IMR-90 (cell line): Measurements from ENCODE around the gene HYAL2. TPM values are rescaled to one million over a fixed set of nuclear protein-coding genes. Genes with fewer than 3 reads are reported as not detected.

Experiments used
- ATAC-seq: fragments of 200-7000 bp; cut with Tn5 transposase; 2 replicates; pipeline ENCODE4 v1.9.1; 2020; ENCODE audit warnings: low read depth, mild to moderate bottlenecking, moderate library complexity
- BruUV-seq: library from RNA; stranded (reverse); fragments of 400-500 nt; replicated peaks from 2 replicates; lab custom pipeline; 2021; lab: Mats Ljungman, UMichigan
- CTCF ChIA-PET: fragments of 300-600 bp; formaldehyde crosslinking; extraction: SDS; loops from one replicate; lab custom pipeline; 2021; ENCODE audit warnings: antibody characterized with exemption; lab: Yijun Ruan, JAX
- POLR2A ChIA-PET: fragments of 300-600 bp; sonication (Branson Sonifier 250); formaldehyde crosslinking; loops from one replicate; lab custom pipeline; 2022; ENCODE audit warnings: antibody characterized with exemption; ENCODE audit not compliant: unreplicated experiment; lab: Charles Lee
- DNase-seq: peaks from one replicate; pipeline ENCODE4 v3.0.0; 2013
- H2AFZ ChIP-seq: replicated peaks from 2 replicates; pipeline ENCODE3; 2013; ENCODE audit warnings: low read length, mild to moderate bottlenecking; ENCODE audit not compliant: poor library complexity
- H2AK5ac ChIP-seq: 2 replicates; pipeline ENCODE4 v1.6.1; 2013; ENCODE audit warnings: low read depth, low read length, inconsistent platforms
- H2AK9ac ChIP-seq: replicated peaks from 2 replicates; pipeline ENCODE3; 2013; ENCODE audit warnings: mild to moderate bottlenecking, low read depth, low read length, moderate library complexity; ENCODE audit not compliant: poor library complexity
- H2BK120ac ChIP-seq: 2 replicates; pipeline ENCODE4 v1.6.1; 2013; ENCODE audit warnings: low read depth, low read length, inconsistent platforms
- H2BK15ac ChIP-seq: 3 replicates; pipeline ENCODE4 v1.6.1; 2013; ENCODE audit warnings: low read depth, low read length, inconsistent platforms
- H2BK20ac ChIP-seq: 2 replicates; pipeline ENCODE4 v1.6.1; 2013; ENCODE audit warnings: low read depth, mild to moderate bottlenecking, inconsistent platforms, low read length, moderate library complexity
- H2BK5ac ChIP-seq: 2 replicates; pipeline ENCODE4 v1.6.1; 2013; ENCODE audit warnings: mild to moderate bottlenecking, low read depth, low read length, inconsistent platforms; ENCODE audit not compliant: poor library complexity, severe bottlenecking
- H3K14ac ChIP-seq: replicated peaks from 2 replicates; pipeline ENCODE4 v1.6.1; 2013; ENCODE audit warnings: low read depth, low read length, inconsistent platforms
- H3K18ac ChIP-seq: 2 replicates; pipeline ENCODE4 v1.6.1; 2013; ENCODE audit warnings: low read depth, low read length, control low read depth
- H3K23ac ChIP-seq: 2 replicates; pipeline ENCODE4 v1.6.1; 2013; ENCODE audit warnings: low read depth, low read length, inconsistent platforms
- H3K27ac ChIP-seq: 2 replicates; pipeline ENCODE4 v1.5.1; 2013; ENCODE audit warnings: mild to moderate bottlenecking, control low read depth, low read length; ENCODE audit not compliant: insufficient read depth
- H3K27me3 ChIP-seq: 2 replicates; pipeline ENCODE4 v1.6.1; 2013; ENCODE audit warnings: low read length; ENCODE audit not compliant: control insufficient read depth, insufficient read depth
- H3K36me3 ChIP-seq: 2 replicates; pipeline ENCODE4 v1.6.1; 2013; ENCODE audit warnings: low read length, mixed read lengths; ENCODE audit not compliant: control insufficient read depth, insufficient read depth
- H3K4ac ChIP-seq: 2 replicates; pipeline ENCODE4 v1.6.1; 2013; ENCODE audit warnings: low read depth, low read length, inconsistent platforms
- H3K4me1 ChIP-seq: 2 replicates; pipeline ENCODE4 v1.6.1; 2013; ENCODE audit warnings: low read length, mixed read lengths; ENCODE audit not compliant: control insufficient read depth, insufficient read depth
- H3K4me2 ChIP-seq: 2 replicates; pipeline ENCODE4 v1.6.1; 2013; ENCODE audit warnings: low read depth, mild to moderate bottlenecking, control low read depth, low read length, moderate library complexity
- H3K4me3 ChIP-seq: 2 replicates; pipeline ENCODE4 v1.5.1; 2013; ENCODE audit warnings: low read depth, mild to moderate bottlenecking, control low read depth, low read length, moderate library complexity; ENCODE audit not compliant: insufficient read depth
- H3K56ac ChIP-seq: 2 replicates; pipeline ENCODE4 v1.6.1; 2013; ENCODE audit warnings: low read length, inconsistent platforms; ENCODE audit not compliant: insufficient read depth; ENCODE audit errors: extremely low read depth
- H3K79me1 ChIP-seq, 2 experiments: 2 replicates each; pipeline ENCODE4 v1.6.1; 2013; ENCODE audit warnings: low read length in 2 of 2, inconsistent platforms in 1 of 2, low read depth in 1 of 2
- H3K9ac ChIP-seq: 2 replicates; pipeline ENCODE4 v1.6.1; 2013; ENCODE audit warnings: low read depth, low read length, control low read depth
- H3K9me1 ChIP-seq: 2 replicates; pipeline ENCODE4 v1.6.1; 2013; ENCODE audit warnings: low read length, inconsistent platforms; ENCODE audit not compliant: insufficient read depth
- H3K9me3 ChIP-seq: 2 replicates; pipeline ENCODE4 v1.6.1; 2013; ENCODE audit warnings: low read length; ENCODE audit not compliant: control insufficient read depth, insufficient read depth
- H4K20me1 ChIP-seq: 2 replicates; pipeline ENCODE4 v1.6.1; 2013; ENCODE audit warnings: low read length, inconsistent platforms; ENCODE audit not compliant: insufficient read depth
- H4K5ac ChIP-seq: 2 replicates; pipeline ENCODE4 v1.6.1; 2013; ENCODE audit warnings: mild to moderate bottlenecking, low read depth, low read length, control low read depth
- H4K8ac ChIP-seq, 2 experiments: 2 replicates each; pipeline ENCODE4 v1.6.1; 2013; ENCODE audit warnings: low read depth in 2 of 2, low read length in 2 of 2, control low read depth in 1 of 2, inconsistent platforms in 1 of 2
- H4K91ac ChIP-seq: 2 replicates; pipeline ENCODE4 v1.6.1; 2013; ENCODE audit warnings: low read depth, low read length, inconsistent platforms; ENCODE audit not compliant: insufficient read depth
- BHLHE40 ChIP-seq: fragments of 150-350 bp; IDR thresholded peaks from 2 replicates; pipeline ENCODE4 v1.6.1; 2016; ENCODE audit warnings: mild to moderate bottlenecking, low read depth, low read length
- NFE2L2 ChIP-seq: fragments of 150-350 bp; IDR thresholded peaks from 2 replicates; pipeline ENCODE4 v1.6.1; 2016; ENCODE audit warnings: low read depth, mild to moderate bottlenecking, low read length
- WGBS, 2 experiments: methylation state at CpG; one replicate each; pipeline versions ENCODE4 v1.1.5 to v1.1.7; 2013; ENCODE audit warnings: missing lambda C conversion rate in 2 of 2; ENCODE audit not compliant: insufficient read length in 1 of 2; ENCODE audit errors: extremely low coverage in 2 of 2; 5-methylcytosine and 5-hydroxymethylcytosine counted together
- dilution Hi-C: fragments of 300-500 bp; cut with HindIII; formaldehyde crosslinking; loops from one replicate; pipeline ENCODE4 v1.14.3; 2018; ENCODE audit warnings: low sequenced_read_pairs; ENCODE audit not compliant: unreplicated experiment
- in situ Hi-C: fragments of 300-500 bp; cut with MboI; formaldehyde crosslinking; loops from 3 replicates; pipeline ENCODE4 v1.14.3; 2019; ENCODE audit warnings: low sequenced_read_pairs, inconsistent platforms, mixed read lengths
- intact Hi-C: fragments of 100-400 bp; cut with micrococcal nuclease; formaldehyde crosslinking; loops from 2 replicates; pipeline ENCODE4 v1.10.0; 2022
- polyA plus RNA-seq, 3 experiments: library from polyadenylated mRNA; depleted of rRNA; stranded (reverse); fragments of >200 nt; gene quantifications; 2 replicates each; pipeline ENCODE4 v1.2.3, GENCODE V29; 2012; ENCODE audit warnings: low replicate concordance in 1 of 3
- total RNA-seq: library from RNA; depleted of rRNA; stranded (reverse); fragments of >200 nt; gene quantifications from 2 replicates; pipeline ENCODE4 v1.2.3, GENCODE V29; 2012

HYAL2 gene
- total and polyA plus RNA-seq, 2 of the 4 experiments (the other 2 are of a cell fraction), result 56.8 to 104 TPM

- no peak overlapping the region for H2BK15ac ChIP-seq
- no peak overlapping the region for H2AFZ ChIP-seq
- no peak overlapping the region for H2BK20ac ChIP-seq
- no peak overlapping the region for H3K4me3 ChIP-seq
- no peak overlapping the region for H2AK9ac ChIP-seq
- H3K4me1 ChIP-seq, result peaks cover 16% of the 10 kb centered on the region
- DNase-seq (no peak), ATAC-seq (no peak)
- no peak overlapping the region for H4K8ac ChIP-seq
- H3K9me3 ChIP-seq, result no peaks in the 10 kb centered on the region
- no CpG with 5 or more reads among the region's 10 CpGs for WGBS, 2 experiments
- intact Hi-C loops (no loop called here), in situ Hi-C loops (loop anchor here (25.0 kb wide), 3 partner anchors 1057 to 1832 kb away; partner anchors contain the start of genes ABHD14B, GPR62, MANF and PCBP4), dilution Hi-C loops (no loop called here)
- no peak overlapping the region for H2BK120ac ChIP-seq
- ChIA-PET POLR2A (no interaction called here), CTCF (no interaction called here)
- H3K27ac ChIP-seq, result no peak overlapping the region
- H3K79me1 ChIP-seq, result peaks cover 34 to 60% of the 10 kb centered on the region in 2 experiments
- no peak overlapping the region for H3K4ac ChIP-seq
- H3K14ac ChIP-seq, result no peak overlapping the region
- H4K20me1 ChIP-seq, result peaks cover 44% of the 10 kb centered on the region
- H3K18ac ChIP-seq, result no peak overlapping the region
- no peak for TF ChIP-seq NFE2L2
- TF ChIP-seq BHLHE40, result no peak
- H4K5ac ChIP-seq, result no peak overlapping the region
- no peak overlapping the region for H3K56ac ChIP-seq
- no peak overlapping the region for H3K4me2 ChIP-seq
- H3K36me3 ChIP-seq, result peaks cover 36% of the 10 kb centered on the region
- no peak overlapping the region for H2BK5ac ChIP-seq
- no peak overlapping the region for H3K9ac ChIP-seq
- H3K23ac ChIP-seq, result no peak overlapping the region
- BruUV-seq, result no TSS peak
- H3K27me3 ChIP-seq, result no peaks in the 10 kb centered on the region
- H4K91ac ChIP-seq, result no peak overlapping the region
- peaks cover 12% of the 10 kb centered on the region for H3K9me1 ChIP-seq
- H2AK5ac ChIP-seq, result no peak overlapping the region
Observed at GRCh38 chr3:50330330-50330729, 7.8 kb upstream of the HYAL2 start.
